Activated naive CD4-positive, alpha-beta T cell treated with anti-CD3 and anti-CD28 coated beads, Interleukin-2, amount 50 U/mL, for 16 hours (primary cell): ENCODE data around the gene PIGP.
A peak's percentile ranks its signal among the peaks of the same experiment; 100 is the strongest.
"Not testable (repeated sequence)": the region's sequence is repeated elsewhere in the genome, so short reads cannot be mapped to it uniquely, and the experiment has no call there.

ENCODE experiments used
- DNase-seq: peaks from one replicate; pipeline ENCODE4 v3.0.0-alpha.2; 2020

Gene PIGP

DNA sequence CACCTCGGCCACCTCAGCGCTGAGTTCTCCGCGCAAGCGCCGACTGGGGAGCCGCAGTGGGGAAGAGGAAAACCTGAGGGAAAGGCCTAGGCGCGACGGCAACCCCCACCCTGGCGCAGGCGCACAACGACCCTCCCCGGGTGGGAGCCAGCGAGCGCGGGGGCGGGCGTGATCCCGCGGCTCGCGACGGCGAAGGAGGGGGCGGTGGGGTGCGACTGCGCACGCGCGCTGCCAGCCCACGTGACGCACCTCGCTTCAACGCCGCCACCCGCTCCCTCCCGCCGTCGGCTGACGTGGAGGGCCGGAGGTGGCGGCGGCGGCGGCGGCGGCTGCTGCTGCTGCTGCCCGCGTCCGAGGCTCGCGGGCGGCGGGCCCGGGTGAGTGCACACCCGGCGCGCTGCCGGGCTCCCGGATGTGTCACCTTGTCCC, at the start of gene PIGP, which contains the start of gene TTC3:
PIGP (minus strand) TSS at position 84 of the 429 bp plus-strand sequence. CDS start 556 bp downstream, outside the sequence.
TTC3 (plus strand) TSS at position 267 of the 429 bp plus-strand sequence. CDS start 14,004 bp downstream, outside the sequence.
- peak; percentile 96 for DNase-seq

- DNase-seq, result no peak
Observed at GRCh38 chr21:37119421-37120218, 46.7 kb upstream of the PIGP start.

DNA sequence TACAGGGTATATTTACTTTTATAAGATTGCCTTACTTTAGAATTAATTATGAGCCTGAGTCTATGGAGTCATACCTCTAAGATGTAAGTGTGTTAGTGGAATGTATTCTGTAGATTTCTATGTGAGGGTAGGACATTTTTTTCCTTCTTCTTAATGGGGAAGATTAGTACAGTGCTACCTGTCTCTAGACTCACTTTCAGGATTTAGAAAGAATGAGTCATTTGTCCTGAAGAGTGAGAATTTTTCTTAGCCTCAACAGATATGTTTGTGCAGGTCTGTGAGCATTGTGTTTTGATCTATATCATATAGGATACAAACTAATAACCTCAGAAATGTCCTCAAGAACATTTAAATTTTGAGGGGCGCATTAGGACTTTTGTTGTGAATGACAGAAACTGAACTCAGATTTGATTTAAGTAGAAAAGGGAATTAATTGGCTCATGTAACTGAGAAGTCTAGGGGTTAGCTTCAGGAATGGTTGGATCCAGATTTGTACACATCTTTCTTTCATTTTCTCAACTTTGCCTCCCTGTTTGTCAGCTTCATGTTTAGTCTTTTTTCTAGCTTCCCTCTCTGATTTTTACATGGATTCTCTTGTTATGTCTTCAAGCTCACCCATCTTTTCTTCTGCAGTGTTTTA, 45.4 kb upstream of the PIGP start:
- DNase-seq, result no peak

DNA sequence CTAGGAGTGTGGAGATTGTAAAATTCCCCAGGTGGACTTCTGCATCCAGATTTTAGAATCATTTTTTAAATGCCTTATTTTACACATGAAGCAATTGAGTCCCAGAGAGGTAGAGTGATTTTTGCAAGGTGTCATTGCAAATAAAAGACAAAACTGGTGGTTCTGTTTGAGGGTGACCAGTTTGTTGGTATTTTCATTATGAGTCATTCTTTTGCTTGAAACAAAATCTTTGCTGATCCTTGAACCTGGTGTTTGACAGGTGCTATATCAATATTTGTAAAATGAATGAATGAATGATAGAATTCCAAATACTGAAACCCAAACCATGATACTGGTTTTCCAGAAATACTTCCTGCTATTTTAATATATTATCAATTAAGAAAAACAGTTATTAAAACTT, 44.3 kb upstream of the PIGP start:
- DNase-seq, result no peak

GRCh38 chr21:37116459-37116858, 43.6 kb upstream of the PIGP start:
- DNase-seq, result not testable (repeated sequence)

- not testable (repeated sequence) for DNase-seq
Observed at GRCh38 chr21:37114301-37114700, 41.4 kb upstream of the PIGP start.

- DNase-seq, result not testable (repeated sequence)
Observed at GRCh38 chr21:37111029-37111428, 38.2 kb upstream of the PIGP start.

DNA sequence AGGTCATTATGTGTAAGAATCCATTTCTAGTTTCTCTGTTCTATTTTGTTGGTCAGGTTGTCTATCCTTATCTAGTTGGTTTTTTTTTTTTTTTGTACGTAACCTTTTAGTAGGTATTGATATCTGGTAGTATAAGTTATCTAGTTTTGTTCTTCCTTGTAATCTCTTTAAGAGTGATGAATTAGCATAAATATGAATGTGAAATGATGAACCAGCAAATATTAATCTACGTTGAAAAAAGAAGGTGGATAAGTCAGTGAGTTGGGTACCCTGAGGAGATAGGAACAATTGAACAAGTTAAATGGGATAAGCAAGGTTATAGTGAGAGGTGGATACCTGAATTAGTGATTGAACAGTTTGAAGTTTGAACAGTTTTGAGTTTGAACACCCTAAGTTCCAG, 34.1 kb upstream of the PIGP start:
- DNase-seq, result no peak

DNA sequence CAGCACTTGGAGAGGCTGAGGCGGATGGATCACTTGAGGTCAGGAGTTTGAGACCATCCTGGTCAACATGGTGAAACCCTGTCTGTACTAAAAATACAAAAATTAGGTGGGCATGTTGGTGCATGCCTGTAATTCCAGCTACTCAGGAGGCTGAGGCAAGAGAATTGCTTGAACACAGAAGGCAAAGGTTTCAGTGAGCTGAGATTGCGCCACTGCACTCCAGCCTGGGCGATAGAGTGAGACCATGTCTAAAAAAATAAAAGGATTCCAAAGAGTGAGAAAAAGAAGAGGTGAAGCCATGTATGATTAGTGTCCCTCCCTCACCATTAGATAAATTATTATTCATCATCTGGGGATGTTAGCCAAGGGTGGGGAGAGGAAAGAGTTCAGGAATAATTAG, 29.9 kb upstream of the PIGP start:
- DNase-seq, result not testable (repeated sequence)

- DNase-seq, result no peak
Observed at GRCh38 chr21:37101384-37101783, 28.5 kb upstream of the PIGP start.

GRCh38 chr21:37100316-37100715, 27.4 kb upstream of the PIGP start:
- DNase-seq, result no peak

DNA sequence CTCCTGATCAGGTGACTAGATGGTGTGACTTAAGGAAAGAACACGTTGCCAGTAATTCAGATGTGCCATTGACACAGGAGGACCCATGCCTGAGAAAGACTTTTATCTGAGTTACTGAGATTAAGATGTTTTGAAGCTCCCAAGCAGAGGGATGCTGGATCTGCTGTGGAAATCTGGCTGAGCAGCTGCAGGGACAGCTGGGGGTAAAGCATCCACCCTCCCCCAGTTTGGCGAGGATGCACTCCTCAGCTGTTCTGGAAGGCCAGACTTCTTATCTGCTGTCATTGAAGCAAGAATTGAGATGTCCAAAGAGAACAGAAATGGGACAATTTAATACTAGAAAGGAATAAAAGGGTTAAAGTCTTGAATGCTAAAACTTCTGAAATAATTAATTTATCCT, 25.9 kb upstream of the PIGP start:
- DNase-seq, result no peak

- no peak for DNase-seq
Observed at GRCh38 chr21:37095821-37096220, 22.9 kb upstream of the PIGP start.

- no peak for DNase-seq
Observed at GRCh38 chr21:37093977-37094376, 21.1 kb upstream of the PIGP start.

- no peak for DNase-seq
Observed at GRCh38 chr21:37088186-37088735, 15.4 kb upstream of the PIGP start.

GRCh38 chr21:37087188-37087587, 14.3 kb upstream of the PIGP start:
- no peak for DNase-seq

GRCh38 chr21:37085726-37086125, 12.9 kb upstream of the PIGP start:
- no peak for DNase-seq

GRCh38 chr21:37082856-37083528, 10.1 kb upstream of the PIGP start:
- DNase-seq, result no peak

- no peak for DNase-seq
Observed at GRCh38 chr21:37082375-37082774, 9.5 kb upstream of the PIGP start.

DNA sequence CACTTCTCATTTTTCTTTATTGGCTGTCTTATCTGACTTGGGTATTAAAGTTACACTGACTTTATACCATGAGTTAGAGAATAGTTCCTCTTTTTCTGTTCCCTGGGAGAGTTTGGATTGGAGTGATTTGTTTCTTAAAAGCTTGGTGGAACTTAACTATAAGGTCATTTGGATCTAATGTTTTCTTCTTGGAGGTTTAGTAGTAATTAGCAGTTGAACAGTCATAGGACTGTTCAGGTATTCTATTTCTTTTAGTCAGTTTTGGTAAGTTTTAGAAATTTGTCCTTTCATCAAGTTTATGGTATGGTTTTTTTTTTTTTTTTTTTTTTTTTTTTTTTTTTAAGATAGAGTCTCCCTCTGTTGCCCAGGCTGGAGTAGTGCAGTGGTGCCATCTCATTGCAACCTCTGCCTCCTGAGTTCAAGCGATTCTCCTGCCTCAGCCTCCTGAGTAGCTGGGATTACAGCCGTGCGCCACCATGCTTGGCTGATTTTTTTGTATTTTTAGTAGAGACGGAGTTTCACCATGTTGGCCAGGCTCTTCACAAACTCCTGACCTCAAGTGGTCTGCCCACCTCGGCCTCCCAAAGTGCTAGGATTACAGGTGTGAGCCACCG, 6.4 kb upstream of the PIGP start:
- no peak for DNase-seq

- no peak for DNase-seq
Observed at GRCh38 chr21:37077403-37077802, 4.5 kb upstream of the PIGP start.

DNA sequence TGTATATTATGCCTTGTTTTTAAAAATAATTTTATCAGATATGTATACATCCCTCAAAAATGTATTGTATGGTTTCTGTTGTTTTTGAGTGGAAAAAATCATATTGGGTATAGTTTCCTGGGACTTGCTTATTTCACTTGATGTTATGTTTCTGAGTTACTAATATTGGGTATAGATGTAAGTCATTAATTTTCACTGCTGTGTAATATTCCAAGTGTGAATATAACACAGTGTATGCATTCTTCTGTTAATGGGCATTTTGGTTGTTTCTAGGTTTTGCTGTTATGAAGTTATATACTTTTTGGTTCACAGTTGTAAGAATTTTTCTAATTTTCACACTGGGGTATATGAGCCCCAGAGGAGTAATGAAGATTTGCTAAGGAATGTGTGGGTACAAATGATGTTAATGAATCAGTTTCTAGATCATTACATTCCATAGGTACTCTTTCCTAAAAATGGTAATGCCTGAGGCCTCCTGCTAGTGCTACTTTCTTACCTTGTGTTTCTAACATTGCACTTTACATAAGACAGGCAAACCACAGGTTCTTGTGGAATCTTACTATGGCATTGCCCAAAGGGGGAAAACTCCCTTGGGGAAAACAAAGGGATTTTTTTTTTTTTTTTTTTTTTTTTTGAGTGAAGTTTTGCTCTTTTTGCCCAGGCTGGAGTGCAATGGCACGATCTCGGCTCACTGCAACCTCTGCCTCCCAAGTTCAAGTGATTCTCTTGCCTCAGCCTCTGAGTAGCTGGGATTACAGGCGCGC, 3.4 kb upstream of the PIGP start:
- no peak for DNase-seq
